Adrenal gland (tissue), 12 donors: ENCODE measurements around the gene GAL. TPM values are rescaled to one million over a fixed set of nuclear protein-coding genes. Genes with fewer than 3 reads are reported as not detected.

Source experiments
- DNase-seq, 7 donors: peaks; one replicate each; pipeline ENCODE4 v3.0.0-alpha.2; 2019 to 2020
- H3K27ac ChIP-seq, 5 donors: fragments of 200-600 bp; sonication (generic) in 4 of 5; 1 replicate in 3 of 5; 2 replicates in 2 of 5; pipeline versions ENCODE4 v1.5.1 to v1.8.0; 2016 to 2020; ENCODE audit warnings: mild to moderate bottlenecking in 1 of 5
- H3K27me3 ChIP-seq: fragments of 200-600 bp; 2 replicates; pipeline ENCODE4 v1.8.0; 2021
- H3K36me3 ChIP-seq, 2 donors: fragments of 200-600 bp; replicated peaks in 1 of 2; 1 replicate in 1 of 2; 2 replicates in 1 of 2; pipeline versions ENCODE4 v1.5.1 to v1.8.0; 2018 to 2022
- H3K4me1 ChIP-seq, 2 donors: fragments of 200-600 bp; replicated peaks in 1 of 2; 1 replicate in 1 of 2; 2 replicates in 1 of 2; pipeline versions ENCODE4 v1.5.1 to v1.8.0; 2018 to 2021
- H3K4me3 ChIP-seq, 4 donors: fragments of 200-600 bp; sonication (generic) in 3 of 4; one replicate each; pipeline ENCODE4 v1.5.1; 2016 to 2018
- H3K9me3 ChIP-seq, 3 donors: fragments of 200-600 bp; sonication (generic) in 1 of 3; replicated peaks in 1 of 3; 1 replicate in 2 of 3; 2 replicates in 1 of 3; pipeline versions ENCODE4 v1.5.1 to v1.8.0; 2016 to 2021
- POLR2A ChIP-seq, 2 donors: fragments of 450-650 bp; IDR thresholded peaks; one replicate each; pipeline ENCODE4 v1.6.1; 2017; ENCODE audit warnings: antibody characterized with exemption in 2 of 2, mild to moderate bottlenecking in 2 of 2, moderate library complexity in 1 of 2
- WGBS, 4 donors: extraction: QIAGEN DNeasy Blood & Tissue Kit in 2 of 4; methylation state at CpG; one replicate each; pipeline versions ENCODE4 v1.1.5 to v1.1.7; 2013 to 2017; 5-methylcytosine and 5-hydroxymethylcytosine counted together
- intact Hi-C, 2 donors: fragments of 100-400 bp; cut with DNase I; formaldehyde crosslinking; loops; one replicate each; pipeline versions ENCODE4 v1.14.1 to v1.15.0; 2022 to 2023
- polyA plus RNA-seq, 3 donors: library from polyadenylated mRNA; stranded (reverse); fragments of 200-250 nt in 2 of 3; fragments of 350-450 nt in 1 of 3; fragmentation: Illumina TruSeq in 1 of 3; extraction: RNeasy Lipid Tissue Mini Kit (QIAGEN cat#74804) in 1 of 3; gene quantifications; one replicate each; pipeline ENCODE4 v1.2.3, GENCODE V29; 2013 to 2014
- total RNA-seq, 9 donors: library from RNA; depleted of rRNA in 4 of 9; stranded (reverse); fragments of >200 nt in 4 of 9; fragments of 120-200 nt in 1 of 9; fragmentation: NEBNext Ultra II Directional in 1 of 9; extraction: Animal tissue kit (Norgen Biotek cat#: 25700) in 1 of 9; gene quantifications; one replicate each; pipeline versions ENCODE4 v1.1.0 to v1.2.4, GENCODE V29; 2013 to 2023
- TF ChIP-seq, protein P1 (sequence below), 6 experiments: fragments of 450-650 bp in 4 of 6; fragments of 200-600 bp in 2 of 6; sonication (generic) in 1 of 6; IDR thresholded peaks; 1 replicate in 5 of 6; 2 replicates in 1 of 6; pipeline versions ENCODE4 v1.5.1 to v1.8.0; 2016 to 2021; ENCODE audit warnings: antibody characterized with exemption in 6 of 6, mild to moderate bottlenecking in 2 of 6, moderate library complexity in 1 of 6
- donor health status: healthy with polysubstance abuse.
- donor health status: Bipolar disorder and iron deficiency.
- donor health status: DM: yes; HTN: yes; CAD: no.
- donor health status: DM: no; HTN: no; CAD: no.
- donor health status: DM: no; HTN: no; CAD: no.
- donor health status: DM: yes; HTN: yes; CAD: no.

Gene GAL
- total and polyA plus RNA-seq, 12 donors = 0.36 to 1.8 (median 0.70) TPM; not detected in 6

- 88 to 97% (median 94%) methylated on average over 8 of the region's 8 CpGs for WGBS, 4 donors
- intact Hi-C loops = no loop called here
- H3K36me3 ChIP-seq = no peaks in the 10 kb centered on the region
- no peak for TF ChIP-seq POLR2A (IDR thresholded peaks at IDR 0.05)
- TF ChIP-seq, protein P1, sequence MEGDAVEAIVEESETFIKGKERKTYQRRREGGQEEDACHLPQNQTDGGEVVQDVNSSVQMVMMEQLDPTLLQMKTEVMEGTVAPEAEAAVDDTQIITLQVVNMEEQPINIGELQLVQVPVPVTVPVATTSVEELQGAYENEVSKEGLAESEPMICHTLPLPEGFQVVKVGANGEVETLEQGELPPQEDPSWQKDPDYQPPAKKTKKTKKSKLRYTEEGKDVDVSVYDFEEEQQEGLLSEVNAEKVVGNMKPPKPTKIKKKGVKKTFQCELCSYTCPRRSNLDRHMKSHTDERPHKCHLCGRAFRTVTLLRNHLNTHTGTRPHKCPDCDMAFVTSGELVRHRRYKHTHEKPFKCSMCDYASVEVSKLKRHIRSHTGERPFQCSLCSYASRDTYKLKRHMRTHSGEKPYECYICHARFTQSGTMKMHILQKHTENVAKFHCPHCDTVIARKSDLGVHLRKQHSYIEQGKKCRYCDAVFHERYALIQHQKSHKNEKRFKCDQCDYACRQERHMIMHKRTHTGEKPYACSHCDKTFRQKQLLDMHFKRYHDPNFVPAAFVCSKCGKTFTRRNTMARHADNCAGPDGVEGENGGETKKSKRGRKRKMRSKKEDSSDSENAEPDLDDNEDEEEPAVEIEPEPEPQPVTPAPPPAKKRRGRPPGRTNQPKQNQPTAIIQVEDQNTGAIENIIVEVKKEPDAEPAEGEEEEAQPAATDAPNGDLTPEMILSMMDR (IDR thresholded peaks at IDR 0.05) = no peak
- H3K27ac ChIP-seq = no peak overlapping the region
- no peaks in the 10 kb centered on the region for H3K9me3 ChIP-seq
- no peaks in the 10 kb centered on the region for H3K4me1 ChIP-seq
- no peak overlapping the region for H3K4me3 ChIP-seq
- no peak for DNase-seq
- no peaks in the 10 kb centered on the region for H3K27me3 ChIP-seq
These were observed 26.8 kb downstream of the GAL start for GRCh38 chr11:68711114-68711513.

DNA sequence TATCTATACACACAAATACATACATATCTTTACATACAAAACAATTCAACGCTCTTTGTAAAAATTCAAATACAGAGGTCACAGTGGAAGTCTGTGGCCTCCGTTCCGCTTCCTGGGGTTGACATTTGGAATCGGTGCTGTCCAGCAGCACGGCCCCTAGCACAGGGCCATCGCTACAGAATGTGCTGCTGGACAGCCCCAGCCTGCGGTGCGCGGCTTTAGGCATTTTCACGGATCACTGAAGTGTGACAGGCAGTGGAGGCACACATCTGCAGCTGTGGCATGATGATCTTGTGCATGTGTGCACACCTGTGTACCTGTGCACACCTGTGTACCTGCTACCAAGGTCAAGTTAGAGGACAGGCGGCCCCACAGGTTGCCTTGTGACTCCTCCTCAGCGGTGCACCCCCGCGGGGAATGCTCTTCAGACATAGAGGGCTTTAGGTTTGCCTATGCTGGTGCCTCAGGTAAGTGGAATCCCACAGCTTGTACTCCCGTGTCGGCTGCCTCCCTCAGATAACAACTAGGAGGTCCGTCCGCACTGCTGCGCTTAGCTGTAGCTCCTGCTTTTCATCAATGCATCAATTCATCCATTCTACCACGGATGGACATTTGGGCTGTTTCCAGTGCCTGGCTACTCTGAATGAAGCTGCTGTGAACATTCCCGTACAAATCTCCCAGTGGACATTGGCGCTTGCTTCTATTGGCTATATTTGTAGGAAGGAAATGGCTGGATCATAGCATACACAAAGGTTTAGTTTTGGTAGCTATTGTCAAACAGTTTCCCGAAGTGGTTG lies 29.9 kb downstream of the GAL start:
- Histone ChIP-seq H3K36me3 (no peaks in the 10 kb centered on the region), H3K4me3 (no peak overlapping the region), H3K27me3 (no peaks in the 10 kb centered on the region), H3K4me1 (no peaks in the 10 kb centered on the region), H3K27ac (no peak overlapping the region), H3K9me3 (no peaks in the 10 kb centered on the region)
- whole genome bisulfite sequencing, 4 donors = 77 to 82% (median 79%) methylated on average over 21 to 23 of the region's 23 CpGs
- no peak for DNase-seq
- intact Hi-C loops = no loop called here
- no peak for TF ChIP-seq POLR2A (IDR thresholded peaks at IDR 0.05)
- TF ChIP-seq, protein P1 (IDR thresholded peaks at IDR 0.05) = no peak

DNA sequence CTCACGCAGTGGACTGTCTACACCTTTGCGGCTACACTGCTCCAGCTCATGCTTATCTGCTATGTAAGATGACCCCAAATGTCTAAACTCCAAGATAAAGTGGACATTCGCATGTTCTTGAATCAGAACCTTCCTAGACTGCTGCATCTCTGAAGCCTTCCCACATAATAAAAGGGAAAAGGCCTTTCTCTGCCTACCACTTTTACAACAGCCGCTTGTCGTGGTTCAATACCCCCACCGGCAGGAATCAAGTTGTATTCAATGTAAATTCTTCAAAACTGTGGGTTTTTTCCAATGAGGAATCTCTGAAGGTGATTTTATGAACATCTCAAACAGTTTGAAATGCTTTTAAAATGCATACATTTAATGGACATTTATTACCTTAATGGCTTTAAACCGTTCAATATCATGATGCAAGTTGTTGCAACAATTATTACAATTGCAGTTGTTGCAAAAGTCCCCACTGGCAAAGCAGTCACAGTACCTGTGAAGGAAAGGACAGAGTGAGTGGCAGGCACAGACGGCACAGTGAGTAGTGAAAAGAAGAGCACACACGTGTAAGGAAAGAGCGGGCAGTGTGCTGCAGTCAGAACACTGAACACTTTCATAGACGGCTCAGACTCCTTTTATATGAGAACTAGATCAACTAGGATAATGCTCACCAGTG lies 31.2 kb downstream of the GAL start:
- DNase-seq = no peak
- Histone ChIP-seq H3K27ac (no peak overlapping the region), H3K36me3 (no peaks in the 10 kb centered on the region), H3K4me1 (no peaks in the 10 kb centered on the region), H3K27me3 (no peaks in the 10 kb centered on the region), H3K9me3 (no peaks in the 10 kb centered on the region), H3K4me3 (no peak overlapping the region)
- WGBS, 4 donors = 84 to 90% (median 87%) methylated on average over 11 of the region's 11 CpGs
- no peak for TF ChIP-seq POLR2A (IDR thresholded peaks at IDR 0.05)
- TF ChIP-seq, protein P1 (IDR thresholded peaks at IDR 0.05) = no peak
- intact Hi-C loops = no loop called here

GRCh38 chr11:68721075-68721474 lies 36.7 kb downstream of the GAL start:
- Histone ChIP-seq H3K4me3 (no peak overlapping the region), H3K9me3 (no peaks in the 10 kb centered on the region), H3K27ac (no peak overlapping the region), H3K4me1 (no peaks in the 10 kb centered on the region), H3K36me3 (no peaks in the 10 kb centered on the region), H3K27me3 (no peaks in the 10 kb centered on the region)
- DNase-seq = no peak
- WGBS, 4 donors = 89 to 92% (median 90%) methylated on average over 2 of the region's 2 CpGs
- intact Hi-C loops = no loop called here
- no peak for TF ChIP-seq POLR2A (IDR thresholded peaks at IDR 0.05)
- TF ChIP-seq, protein P1 (IDR thresholded peaks at IDR 0.05) = no peak
